Astrocyte (in vitro differentiated cells and primary cell): ENCODE data around the gene AIFM3. TPM values are rescaled to one million over a fixed set of nuclear protein-coding genes. Genes with fewer than 3 reads are reported as not detected.

Source experiments
- DNase-seq: peaks from one replicate; pipeline ENCODE4 v3.0.0-alpha.2; 2010; ENCODE audit warnings: low read depth
- FAIRE-seq: peaks from 2 replicates; lab custom pipeline; 2011; peaks lifted over from hg19 to GRCh38; lab: Jason Lieb, UNC
- H2AFZ ChIP-seq: 2 replicates; pipeline ENCODE4 v1.6.0; 2012; ENCODE audit warnings: low read depth, low read length, inconsistent platforms
- H3K27ac ChIP-seq: 2 replicates; pipeline ENCODE4 v1.5.1; 2011; ENCODE audit warnings: low read depth, low read length, inconsistent platforms
- H3K27me3 ChIP-seq: 2 replicates; pipeline ENCODE4 v1.6.0; 2011; ENCODE audit warnings: low read length, inconsistent platforms; ENCODE audit not compliant: insufficient read depth
- H3K36me3 ChIP-seq: 2 replicates; pipeline ENCODE4 v1.5.1; 2011; ENCODE audit warnings: low read length, inconsistent platforms; ENCODE audit not compliant: insufficient read depth
- H3K4me1 ChIP-seq: 2 replicates; pipeline ENCODE4 v1.5.1; 2011; ENCODE audit warnings: low read length, inconsistent platforms; ENCODE audit not compliant: insufficient read depth
- H3K4me2 ChIP-seq: 2 replicates; pipeline ENCODE4 v1.6.0; 2012; ENCODE audit warnings: low read length, inconsistent platforms
- H3K4me3 ChIP-seq: 2 replicates; pipeline ENCODE4 v1.5.1; 2011; ENCODE audit warnings: low read depth, mild to moderate bottlenecking, low read length, inconsistent platforms; ENCODE audit not compliant: insufficient read depth
- H3K79me2 ChIP-seq: 2 replicates; pipeline ENCODE4 v1.6.0; 2012; ENCODE audit warnings: mild to moderate bottlenecking, low read length, inconsistent platforms; ENCODE audit not compliant: insufficient read depth
- H3K9ac ChIP-seq: 2 replicates; pipeline ENCODE4 v1.6.0; 2012; ENCODE audit warnings: mild to moderate bottlenecking, low read length, inconsistent platforms
- H3K9me3 ChIP-seq: 2 replicates; pipeline ENCODE4 v1.5.1; 2012; ENCODE audit warnings: low read depth, mild to moderate bottlenecking, low read length, inconsistent platforms; ENCODE audit not compliant: insufficient read depth
- H4K20me1 ChIP-seq: 2 replicates; pipeline ENCODE4 v1.6.0; 2012; ENCODE audit warnings: low read length, inconsistent platforms; ENCODE audit not compliant: insufficient read depth
- H3K27ac Mint-ChIP-seq: one replicate; pipeline ENCODE4 v1.8.0; 2021; ENCODE audit warnings: mild to moderate bottlenecking, mixed read lengths; ENCODE audit not compliant: unreplicated experiment
- H3K27me3 Mint-ChIP-seq: one replicate; pipeline ENCODE4 v1.8.0; 2021; ENCODE audit warnings: low read depth, mixed read lengths; ENCODE audit not compliant: unreplicated experiment
- H3K36me3 Mint-ChIP-seq: one replicate; pipeline ENCODE4 v1.8.0; 2021; ENCODE audit warnings: low read depth, mixed read lengths; ENCODE audit not compliant: unreplicated experiment
- H3K4me1 Mint-ChIP-seq: one replicate; pipeline ENCODE4 v1.8.0; 2021; ENCODE audit warnings: low read depth, mixed read lengths; ENCODE audit not compliant: unreplicated experiment
- H3K4me3 Mint-ChIP-seq: one replicate; pipeline ENCODE4 v1.8.0; 2021; ENCODE audit warnings: mild to moderate bottlenecking, moderate library complexity, mixed read lengths; ENCODE audit not compliant: unreplicated experiment
- H3K9me3 Mint-ChIP-seq: one replicate; pipeline ENCODE4 v1.8.0; 2021; ENCODE audit warnings: mild to moderate bottlenecking, mixed read lengths; ENCODE audit not compliant: unreplicated experiment
- EZH2 ChIP-seq: IDR thresholded peaks from 2 replicates; pipeline ENCODE4 v1.6.1; 2012; ENCODE audit warnings: mild to moderate bottlenecking, low read length, inconsistent platforms; ENCODE audit not compliant: insufficient read depth
- total RNA-seq: library from RNA; stranded (reverse); gene quantifications from 2 replicates; pipeline ENCODE4 v1.2.1, GENCODE V29; 2021
- TF ChIP-seq, protein P1 (sequence below): IDR thresholded peaks from 2 replicates; pipeline ENCODE4 v1.5.1; 2011; ENCODE audit warnings: low read depth, mild to moderate bottlenecking, inconsistent platforms, low read length, moderate library complexity; ENCODE audit not compliant: insufficient read depth

Gene AIFM3
- total RNA-seq, 1 donor from 2014 or later, result 0.48 TPM

GRCh38 chr22:20943104-20943933 is 23.7 kb upstream of the AIFM3 start:
- Histone ChIP-seq H3K4me2 (no peak overlapping the region), H3K9ac (no peak overlapping the region), H3K4me1 (peaks cover 15% of the 10 kb centered on the region), H2AFZ (no peak overlapping the region), H3K27me3 (no peaks in the 10 kb centered on the region), H3K79me2 (peaks cover 97% of the 10 kb centered on the region), H3K4me3 (no peak overlapping the region), H3K9me3 (no peaks in the 10 kb centered on the region), H3K36me3 (no peaks in the 10 kb centered on the region), H4K20me1 (peaks cover 91% of the 10 kb centered on the region), H3K27ac (no peak overlapping the region)
- no peaks in the 10 kb centered on the region for H3K36me3 Mint-ChIP-seq
- H3K27ac Mint-ChIP-seq, result no peak overlapping the region
- FAIRE-seq (no peak), DNase-seq (no peak)
- H3K9me3 Mint-ChIP-seq, result no peaks in the 10 kb centered on the region
- TF ChIP-seq EZH2, result no peak
- TF ChIP-seq, protein P1, sequence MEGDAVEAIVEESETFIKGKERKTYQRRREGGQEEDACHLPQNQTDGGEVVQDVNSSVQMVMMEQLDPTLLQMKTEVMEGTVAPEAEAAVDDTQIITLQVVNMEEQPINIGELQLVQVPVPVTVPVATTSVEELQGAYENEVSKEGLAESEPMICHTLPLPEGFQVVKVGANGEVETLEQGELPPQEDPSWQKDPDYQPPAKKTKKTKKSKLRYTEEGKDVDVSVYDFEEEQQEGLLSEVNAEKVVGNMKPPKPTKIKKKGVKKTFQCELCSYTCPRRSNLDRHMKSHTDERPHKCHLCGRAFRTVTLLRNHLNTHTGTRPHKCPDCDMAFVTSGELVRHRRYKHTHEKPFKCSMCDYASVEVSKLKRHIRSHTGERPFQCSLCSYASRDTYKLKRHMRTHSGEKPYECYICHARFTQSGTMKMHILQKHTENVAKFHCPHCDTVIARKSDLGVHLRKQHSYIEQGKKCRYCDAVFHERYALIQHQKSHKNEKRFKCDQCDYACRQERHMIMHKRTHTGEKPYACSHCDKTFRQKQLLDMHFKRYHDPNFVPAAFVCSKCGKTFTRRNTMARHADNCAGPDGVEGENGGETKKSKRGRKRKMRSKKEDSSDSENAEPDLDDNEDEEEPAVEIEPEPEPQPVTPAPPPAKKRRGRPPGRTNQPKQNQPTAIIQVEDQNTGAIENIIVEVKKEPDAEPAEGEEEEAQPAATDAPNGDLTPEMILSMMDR, result no peak
- no peak overlapping the region for H3K4me3 Mint-ChIP-seq
- H3K27me3 Mint-ChIP-seq, result no peaks in the 10 kb centered on the region
- H3K4me1 Mint-ChIP-seq, result peaks cover 24% of the 10 kb centered on the region

DNA sequence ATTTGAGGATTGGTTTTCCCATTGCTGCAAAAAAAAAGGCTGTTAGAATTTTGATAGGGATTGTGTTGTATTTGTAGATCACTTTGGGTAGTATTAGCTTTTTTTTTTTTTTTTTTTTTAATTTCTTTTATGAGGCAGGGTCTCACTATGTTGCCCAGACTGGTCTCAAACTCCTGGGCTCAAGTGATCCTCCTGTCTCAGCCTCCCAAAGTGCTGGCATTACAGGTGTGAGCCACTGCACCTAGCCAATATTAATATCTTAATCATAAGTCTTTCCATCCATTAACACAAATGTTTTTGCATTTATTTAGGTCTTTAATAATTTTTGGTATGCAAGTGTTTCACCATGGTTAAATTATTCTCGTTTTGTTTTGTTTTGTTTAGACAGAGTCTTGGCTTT is 23.0 kb upstream of the AIFM3 start:
- Histone ChIP-seq H3K9me3 (no peaks in the 10 kb centered on the region), H3K27ac (no peak overlapping the region), H3K4me2 (no peak overlapping the region), H3K27me3 (no peaks in the 10 kb centered on the region), H4K20me1 (peaks cover 92% of the 10 kb centered on the region), H3K4me3 (no peak overlapping the region), H3K9ac (no peak overlapping the region), H3K36me3 (no peaks in the 10 kb centered on the region), H3K4me1 (peaks cover 15% of the 10 kb centered on the region), H3K79me2 (peaks cover 97% of the 10 kb centered on the region), H2AFZ (no peak overlapping the region)
- H3K27ac Mint-ChIP-seq, result no peak overlapping the region
- DNase-seq (no peak), FAIRE-seq (no peak)
- H3K4me3 Mint-ChIP-seq, result no peak overlapping the region
- peaks cover 18% of the 10 kb centered on the region for H3K4me1 Mint-ChIP-seq
- TF ChIP-seq, protein P1, result no peak
- H3K9me3 Mint-ChIP-seq, result no peaks in the 10 kb centered on the region
- no peaks in the 10 kb centered on the region for H3K27me3 Mint-ChIP-seq
- no peaks in the 10 kb centered on the region for H3K36me3 Mint-ChIP-seq

- DNase-seq, result no peak
- peaks cover 22% of the 10 kb centered on the region for H3K4me1 Mint-ChIP-seq
- no peaks in the 10 kb centered on the region for H3K36me3 Mint-ChIP-seq
- no peaks in the 10 kb centered on the region for H3K9me3 Mint-ChIP-seq
- H4K20me1 ChIP-seq, result peaks cover 94% of the 10 kb centered on the region
- no peak overlapping the region for H3K9ac ChIP-seq
- H2AFZ ChIP-seq, result no peak overlapping the region
- no peaks in the 10 kb centered on the region for H3K27me3 ChIP-seq
- H3K4me3 ChIP-seq, result no peak overlapping the region
- peaks cover 15% of the 10 kb centered on the region for H3K4me1 ChIP-seq
- H3K27ac ChIP-seq, result peak overlapping the region; percentile 2
- no peaks in the 10 kb centered on the region for H3K27me3 Mint-ChIP-seq
- H3K36me3 ChIP-seq, result peaks cover 6% of the 10 kb centered on the region
- no peak for FAIRE-seq
- H3K9me3 ChIP-seq, result no peaks in the 10 kb centered on the region
- peak overlapping the region; percentile 43 for H3K4me2 ChIP-seq
- no peak overlapping the region for H3K4me3 Mint-ChIP-seq
- TF ChIP-seq EZH2, result no peak
- TF ChIP-seq, protein P1, result no peak
- peaks cover 97% of the 10 kb centered on the region for H3K79me2 ChIP-seq
- H3K27ac Mint-ChIP-seq, result no peak overlapping the region
Observed at GRCh38 chr22:20945578-20945934, 21.5 kb upstream of the AIFM3 start.
